ENCODE data around the gene DAB2.

DAB2 gene

DNA sequence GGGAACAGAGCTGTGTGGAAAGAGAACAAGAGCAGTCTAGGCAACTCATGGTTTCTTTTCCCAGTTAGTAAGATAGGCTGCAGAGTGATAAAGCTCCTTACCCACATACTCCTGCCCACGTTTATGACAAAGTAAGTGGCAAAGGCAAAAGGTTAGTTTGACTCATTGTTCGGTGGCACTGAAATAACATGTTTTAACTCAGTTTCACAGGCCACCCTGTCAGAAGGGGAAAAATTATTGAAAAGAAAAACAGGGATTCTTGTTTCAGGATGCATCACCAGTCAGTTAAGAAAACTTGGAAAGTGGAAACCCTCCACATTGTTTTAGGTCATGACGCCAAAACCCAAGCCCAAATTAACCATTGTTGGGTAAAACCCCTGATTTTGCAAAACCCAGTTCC is 22.3 kb upstream of the DAB2 start:
- no peak for DNase-seq

DNA sequence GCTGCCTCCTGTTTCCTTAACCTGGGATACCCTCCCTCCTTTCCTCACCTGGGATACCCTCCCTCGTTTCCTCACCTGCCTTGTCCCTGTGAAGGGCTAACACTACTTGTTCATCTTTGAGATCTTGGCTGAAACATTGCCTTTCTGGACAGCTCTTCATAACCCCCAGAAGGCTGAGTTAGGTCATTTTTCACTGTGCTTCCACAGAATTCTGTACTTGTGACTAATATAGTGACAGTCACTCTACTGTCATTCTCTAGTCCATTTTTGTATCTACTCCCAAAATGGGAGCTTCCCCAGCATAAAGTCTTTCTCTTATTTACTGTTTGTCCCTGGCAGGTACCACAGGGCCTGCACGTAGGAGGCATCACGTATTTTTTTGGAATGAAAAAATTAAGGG is 21.5 kb upstream of the DAB2 start:
- DNase-seq = no peak

DNA sequence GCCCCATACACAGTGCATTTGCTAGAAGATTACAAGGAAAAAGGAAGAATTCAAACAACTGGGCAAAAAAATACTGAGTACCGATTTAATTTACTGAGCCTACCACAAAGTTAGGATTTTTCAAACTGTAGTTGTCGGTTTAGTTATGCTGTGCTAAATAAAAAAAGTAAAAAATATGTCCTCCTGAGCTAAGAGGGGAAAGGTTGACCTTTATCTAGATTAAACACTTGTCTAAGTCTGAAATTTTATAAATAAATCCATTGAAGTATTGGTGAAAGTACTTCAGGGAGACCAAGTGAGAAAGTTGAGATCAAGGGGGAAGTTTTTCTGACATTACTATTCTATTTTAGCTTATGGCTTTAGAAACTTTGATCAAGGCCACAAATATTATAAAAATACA is 19.1 kb upstream of the DAB2 start:
- DNase-seq = no peak

DNA sequence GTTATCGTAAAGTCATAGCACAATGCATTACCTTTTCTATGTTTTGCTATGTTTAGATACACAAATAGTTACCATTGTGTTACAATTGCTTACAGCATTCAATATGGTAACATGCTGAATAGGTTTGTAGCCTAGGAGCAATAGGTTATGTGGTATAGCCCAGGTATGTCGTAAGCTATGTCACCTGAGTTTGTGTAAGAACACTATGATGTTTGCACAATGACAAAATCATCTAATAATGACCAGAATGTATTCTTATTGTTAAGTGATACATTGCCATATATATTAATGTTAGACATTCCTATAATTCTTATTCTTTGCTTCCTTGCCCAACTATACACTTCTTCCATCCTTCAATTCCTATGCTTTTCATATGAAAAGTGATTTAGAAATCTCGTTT is 18.2 kb upstream of the DAB2 start:
- DNase-seq = no peak

DNA sequence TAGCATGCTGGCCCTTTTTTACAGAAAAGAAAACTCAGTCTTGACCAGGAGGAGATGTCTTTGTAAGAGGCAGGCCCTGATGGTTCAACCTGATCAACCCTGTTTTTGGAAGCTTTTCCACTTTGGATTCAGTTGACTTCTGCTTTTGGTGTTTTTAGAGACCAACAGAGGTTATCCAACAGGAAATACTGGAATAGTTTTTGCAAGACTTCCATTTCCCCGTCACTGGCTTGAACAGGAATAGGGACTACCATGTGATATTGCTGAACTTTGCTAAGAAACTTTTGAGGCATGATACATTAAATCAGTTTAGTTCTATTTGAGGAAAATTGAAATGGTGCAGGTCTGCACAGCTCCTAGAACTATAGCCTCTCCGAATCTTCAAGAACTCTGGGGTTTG is 17.1 kb upstream of the DAB2 start:
- DNase-seq = no peak

DNA sequence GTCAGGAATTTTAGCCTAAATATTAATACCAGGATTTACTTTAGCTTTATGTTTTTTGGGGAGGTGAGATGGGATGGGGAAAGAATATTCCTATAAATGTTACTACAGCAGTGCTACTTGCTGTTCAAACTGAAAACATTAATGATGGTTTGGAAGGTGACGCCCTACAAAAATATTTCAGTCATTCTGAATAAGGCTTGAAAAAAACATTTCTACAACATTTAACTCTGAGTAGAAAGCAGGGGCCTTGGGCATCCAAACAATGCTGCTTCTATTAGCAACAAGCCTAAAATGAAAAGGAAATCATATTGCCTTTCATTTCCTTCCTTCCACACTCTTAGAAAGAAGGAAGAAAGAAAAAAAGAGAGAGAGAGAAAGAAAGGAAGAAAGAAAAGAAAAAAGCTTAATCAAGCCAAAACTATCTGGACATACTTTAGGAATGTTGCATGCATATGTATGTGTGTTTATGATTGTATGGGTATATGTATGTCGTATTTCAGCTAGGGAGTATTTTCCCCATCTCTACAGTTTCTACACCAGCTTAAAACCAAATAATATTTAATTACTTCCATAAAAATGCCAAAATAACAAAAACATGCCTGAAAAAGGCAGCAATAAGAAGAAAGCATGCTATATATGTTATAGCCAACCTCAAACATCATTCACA is 16.3 kb upstream of the DAB2 start:
- no peak for DNase-seq

DNA sequence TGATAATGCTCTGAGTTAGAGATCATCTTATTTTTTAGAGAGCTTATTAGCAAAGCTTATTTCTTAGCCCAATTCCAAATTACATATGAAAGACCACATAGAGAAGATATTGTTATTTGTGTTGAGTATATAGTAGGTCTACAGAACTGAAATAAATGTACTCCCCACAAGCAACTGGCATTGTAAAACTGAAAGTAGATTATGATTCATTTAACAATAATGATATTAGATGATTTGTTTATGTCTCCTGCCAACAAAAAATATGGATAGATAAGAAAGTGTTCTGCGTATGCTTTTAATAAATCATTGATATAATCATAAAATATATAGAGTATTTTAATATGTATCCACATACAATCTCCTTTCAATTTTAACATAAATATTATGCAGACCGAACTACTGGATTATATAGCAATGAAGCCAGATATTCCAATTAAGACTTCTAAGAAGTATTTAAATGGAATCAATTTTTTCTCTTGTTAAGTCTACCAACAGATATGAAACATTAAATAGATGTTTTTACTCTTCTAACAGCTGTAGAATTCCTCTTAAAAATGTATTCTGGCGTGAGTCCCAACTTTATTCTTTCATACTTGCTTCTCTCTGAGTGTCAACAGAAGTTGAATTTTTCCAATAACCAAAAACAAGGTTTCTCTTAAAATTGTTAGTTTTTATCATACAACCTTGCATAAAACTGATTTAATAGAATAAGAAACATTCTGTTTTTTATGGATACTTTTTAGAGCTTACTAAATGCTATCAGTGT is 15.6 kb upstream of the DAB2 start:
- no peak for DNase-seq

DNA sequence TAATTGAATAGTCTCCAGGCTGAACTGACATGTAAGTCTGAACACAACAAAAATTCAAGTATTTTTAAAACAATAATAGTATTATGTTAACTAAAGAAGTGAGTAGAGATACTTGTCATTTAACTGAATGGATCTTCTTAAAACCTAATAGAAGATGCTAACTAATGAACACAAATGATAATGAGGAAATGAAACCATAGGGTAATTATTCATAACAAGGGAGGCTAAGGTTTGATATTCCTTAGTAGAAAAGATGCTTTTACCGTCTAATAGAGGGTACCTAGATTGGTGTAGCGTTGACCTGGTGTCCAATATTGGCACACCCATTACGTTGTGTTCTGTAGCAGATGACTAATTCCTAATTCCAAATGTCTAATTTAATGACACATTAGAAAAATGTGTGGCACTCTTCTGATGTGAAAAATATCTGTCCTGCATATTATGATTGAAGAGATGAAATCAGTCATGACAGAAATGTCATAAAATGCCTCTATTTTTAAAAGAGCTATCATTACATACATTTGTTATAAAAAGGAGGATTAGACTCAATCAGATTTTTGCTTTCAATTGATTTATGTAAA is 14.9 kb upstream of the DAB2 start:
- DNase-seq = no peak

DNA sequence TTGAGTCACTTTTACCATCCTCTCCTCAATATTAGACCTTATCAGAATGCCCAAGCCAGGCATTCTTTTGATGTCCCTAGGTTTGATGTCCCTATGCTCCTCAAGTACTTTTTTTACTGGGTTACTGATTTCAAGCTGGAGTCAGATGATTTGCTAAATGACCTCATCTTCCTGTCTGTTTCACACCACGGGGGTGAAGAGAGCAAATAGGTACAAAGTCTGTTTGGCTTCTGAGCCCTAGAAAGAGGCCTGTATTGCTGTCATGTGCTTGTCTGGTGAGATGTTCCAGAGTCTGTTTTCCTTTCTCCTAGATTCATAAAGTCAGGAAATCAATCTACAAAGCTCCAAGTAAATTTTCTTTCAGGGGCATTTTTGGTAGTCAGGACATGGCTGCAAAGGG is 12.7 kb upstream of the DAB2 start:
- DNase-seq = no peak

DNA sequence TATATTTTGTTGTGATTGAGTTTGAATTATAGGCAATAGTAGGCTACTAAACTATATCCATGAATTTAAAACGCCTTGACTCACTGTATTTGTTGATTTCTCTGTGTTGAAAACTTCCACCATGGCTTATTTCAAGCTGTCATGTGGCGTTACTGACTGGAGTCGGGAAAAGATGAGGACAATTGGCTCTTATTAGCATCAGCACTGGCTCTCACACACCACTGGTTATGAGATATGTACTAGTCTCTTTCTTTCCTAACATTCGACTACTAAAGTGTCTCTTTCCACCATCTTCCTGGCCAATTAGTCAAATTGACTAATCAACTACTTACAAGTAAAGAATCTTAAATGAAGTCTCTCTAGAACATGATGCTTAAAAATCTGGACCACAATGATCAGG is 9.1 kb upstream of the DAB2 start:
- no peak for DNase-seq

- no peak for DNase-seq
Measured at GRCh38 chr5:39432696-39433530, 8.1 kb upstream of the DAB2 start.

DNA sequence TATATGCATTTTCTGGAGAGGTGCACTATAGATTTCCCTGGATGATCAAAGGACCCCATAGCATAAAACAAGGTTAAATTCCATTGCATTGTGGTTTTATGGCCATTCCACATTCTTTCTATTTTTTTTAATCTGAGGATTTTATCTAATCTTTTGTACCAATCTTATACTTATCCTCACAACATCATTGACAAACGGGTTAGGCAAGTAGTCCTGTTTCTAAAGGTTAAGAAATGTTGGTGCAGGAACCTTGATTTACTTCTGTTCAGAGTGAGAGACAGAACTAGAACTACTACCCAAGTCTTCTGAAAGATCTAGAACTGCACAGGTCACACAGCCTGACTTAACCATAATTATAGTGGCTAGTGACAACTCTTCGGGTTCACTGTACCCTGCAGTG is 5.7 kb upstream of the DAB2 start:
- DNase-seq = no peak

DNA sequence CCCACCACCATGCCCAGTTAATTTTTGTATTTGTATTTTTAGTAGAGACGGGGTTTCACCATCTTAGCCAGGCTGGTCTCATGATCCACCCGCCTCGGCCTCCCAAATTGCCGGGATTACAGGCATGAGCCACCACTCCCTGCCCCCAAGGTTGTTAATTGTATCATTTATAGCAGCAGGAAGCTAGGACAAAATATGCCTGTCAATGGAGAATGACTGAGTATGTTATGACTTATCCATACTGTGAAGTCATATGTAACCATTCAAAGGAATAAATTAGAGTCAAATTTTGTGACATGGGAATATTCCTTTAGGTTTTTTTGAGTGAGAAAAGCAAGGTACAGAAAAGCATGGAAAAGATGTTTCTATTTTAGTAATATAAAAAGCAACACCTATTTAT is 3.9 kb upstream of the DAB2 start:
- no peak for DNase-seq

- no peak for DNase-seq
Measured at GRCh38 chr5:39427633-39428032, 2.9 kb upstream of the DAB2 start.

- DNase-seq = no peak
Measured at GRCh38 chr5:39427229-39427628, 2.4 kb upstream of the DAB2 start.

DNA sequence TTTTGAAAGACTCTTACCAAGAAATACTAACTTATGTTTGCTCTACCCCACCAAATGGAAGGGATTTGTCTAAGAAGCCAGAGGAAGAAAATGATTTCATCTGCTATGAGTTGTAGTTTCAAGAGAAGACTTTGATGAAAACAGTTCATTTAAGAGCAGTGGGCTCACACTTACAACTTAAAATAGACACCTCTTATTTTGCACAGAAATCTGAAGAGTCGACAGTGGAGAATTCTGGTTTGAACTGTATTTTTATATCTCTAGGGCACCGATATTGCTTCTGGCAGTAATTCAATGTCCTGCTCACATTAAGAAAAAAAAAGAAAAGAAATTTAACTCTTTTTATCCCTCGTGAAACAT is 1.9 kb upstream of the DAB2 start:
- DNase-seq = no peak

- DNase-seq = no peak
Measured at GRCh38 chr5:39426051-39426745, 1.4 kb upstream of the DAB2 start.

DNA sequence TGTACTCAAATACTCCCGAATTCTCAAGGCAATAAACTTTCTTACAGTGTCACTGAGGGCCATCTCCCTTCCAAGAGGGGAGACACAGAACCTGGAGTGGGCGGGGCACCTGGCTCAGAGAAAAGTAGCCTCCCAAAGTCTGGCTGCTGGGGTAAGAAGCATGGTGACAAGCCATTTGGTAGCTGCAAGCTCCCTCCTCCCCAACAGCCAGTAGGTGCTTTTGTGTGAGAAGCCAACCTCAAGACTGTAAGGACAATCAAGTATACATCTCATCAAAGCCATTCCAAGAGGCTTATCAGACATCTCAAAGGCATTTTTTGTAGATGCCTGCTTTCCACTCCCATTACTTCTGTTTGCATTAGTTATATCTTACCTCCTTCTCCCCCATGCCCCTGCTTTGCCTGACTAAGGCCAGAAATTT is 1.4 kb downstream of the DAB2 start:
- no peak for DNase-seq

GRCh38 chr5:39422728-39423285 is 2.0 kb downstream of the DAB2 start:
- no peak for DNase-seq

DNA sequence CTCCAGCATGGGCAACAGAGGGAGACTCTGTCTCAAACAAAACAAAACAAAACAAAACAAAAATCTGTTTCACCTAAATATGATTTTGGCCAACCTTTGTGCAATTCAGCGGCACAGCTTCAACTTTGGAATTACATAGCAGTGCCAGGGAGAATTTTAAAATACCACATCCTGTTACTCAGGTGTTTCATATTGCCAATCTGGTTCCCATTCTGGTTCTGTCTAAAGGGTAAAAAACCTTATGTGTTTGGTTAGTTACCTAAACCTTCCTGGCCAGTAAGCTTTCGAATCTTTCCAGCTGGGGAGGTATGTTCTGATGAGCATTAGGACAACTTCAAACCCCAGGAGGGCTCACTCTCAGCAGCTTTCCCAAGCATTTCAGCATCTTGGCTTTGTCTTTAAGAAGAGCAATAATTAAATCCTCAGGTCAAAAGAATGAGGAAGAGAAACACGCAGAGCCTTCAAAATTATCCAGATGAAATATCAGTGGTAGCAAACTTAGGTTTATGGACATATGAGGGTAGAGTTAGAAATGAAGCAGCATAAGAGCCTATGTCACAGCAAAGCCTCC is 2.7 kb downstream of the DAB2 start:
- no peak for DNase-seq

DNA sequence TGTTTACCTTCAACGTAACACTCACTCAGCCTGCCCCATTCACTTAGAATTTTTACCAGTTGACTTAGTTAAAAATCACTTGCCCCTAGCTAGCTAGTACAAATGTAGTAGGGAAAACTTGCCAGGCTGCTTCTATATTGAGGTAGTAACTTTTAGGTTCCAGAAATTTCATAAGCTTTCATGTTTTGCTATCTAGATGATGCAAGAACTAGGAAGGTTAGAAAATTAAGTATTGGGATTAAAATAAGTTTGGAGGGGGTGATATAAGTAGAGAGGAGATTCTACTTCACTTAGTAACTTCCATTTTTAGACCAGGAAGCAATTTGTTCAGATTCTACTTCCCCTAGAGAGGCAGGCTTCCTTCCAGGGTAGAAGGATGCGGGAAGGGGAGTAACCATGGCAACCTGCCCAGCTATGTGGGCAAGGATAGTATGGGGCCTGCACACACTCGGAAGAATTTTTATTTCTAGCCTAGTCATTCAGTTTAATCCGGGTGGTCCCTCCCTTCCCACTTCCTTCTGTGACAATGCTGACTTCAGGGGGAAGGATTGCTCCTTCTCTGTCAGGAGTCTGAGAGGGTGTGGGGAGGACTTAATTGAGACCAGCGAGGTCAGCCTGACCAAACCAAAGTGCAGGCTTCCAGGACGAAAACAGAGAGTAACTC is 4.2 kb downstream of the DAB2 start:
- DNase-seq = no peak

- no peak for DNase-seq
Measured at GRCh38 chr5:39419796-39420195, 5.0 kb downstream of the DAB2 start.

Measured in NCI-H526 (cell line).